HepG2 (cell line): Measurements from ENCODE around the gene DTX2. TPM values are rescaled to one million over a fixed set of nuclear protein-coding genes. Genes with fewer than 3 reads are reported as not detected.

Experiments
- CBFB ChIP-seq: sonication (generic); formaldehyde crosslinking; IDR thresholded peaks from 2 replicates; pipeline ENCODE4 v1.4.0; 2020; ENCODE audit warnings: missing genetic modification reagents
- HMGA1 ChIP-seq: sonication (generic); formaldehyde crosslinking; conservative IDR thresholded peaks from 2 replicates; pipeline ENCODE4 v1.4.0; 2020; ENCODE audit warnings: missing genetic modification reagents
- NPAS2 ChIP-seq: sonication (generic); formaldehyde crosslinking; IDR thresholded peaks from 2 replicates; pipeline ENCODE4 v1.8.0; 2022; ENCODE audit warnings: mild to moderate bottlenecking, missing genetic modification reagents, borderline replicate concordance
- PPARG ChIP-seq: conservative IDR thresholded peaks from 2 replicates; pipeline ENCODE4 v1.6.1; 2016; ENCODE audit warnings: missing biosample characterization, missing genetic modification reagents
- RARA ChIP-seq: IDR thresholded peaks from 2 replicates; pipeline ENCODE4 v1.6.1; 2016; ENCODE audit warnings: missing genetic modification reagents, missing compliant biosample characterization
- RBM22 ChIP-seq: fragments of 200-400 bp; formaldehyde crosslinking; optimal IDR thresholded peaks from 2 replicates; pipeline ENCODE3; 2017; ENCODE audit warnings: mild to moderate bottlenecking, low read length, moderate library complexity
- REL ChIP-seq: sonication (generic); formaldehyde crosslinking; conservative IDR thresholded peaks from 2 replicates; pipeline ENCODE4 v1.8.0; 2022; ENCODE audit warnings: mild to moderate bottlenecking, missing genetic modification reagents, moderate library complexity
- SMARCE1 ChIP-seq: fragments of 450-650 bp; IDR thresholded peaks from 2 replicates; pipeline ENCODE4 v1.6.1; 2017; ENCODE audit warnings: borderline replicate concordance
- SUZ12 ChIP-seq: fragments of 150-350 bp; IDR thresholded peaks from 2 replicates; pipeline ENCODE4 v1.6.1; 2014; ENCODE audit warnings: low read depth, low read length
- ZNF253 ChIP-seq: sonication (generic); formaldehyde crosslinking; IDR thresholded peaks from 2 replicates; pipeline ENCODE4 v1.8.0; 2022; ENCODE audit warnings: mild to moderate bottlenecking, missing genetic modification reagents, borderline replicate concordance
- ZNF333 ChIP-seq: sonication (generic); formaldehyde crosslinking; IDR thresholded peaks from 2 replicates; pipeline ENCODE4 v1.4.0; 2020; ENCODE audit warnings: mild to moderate bottlenecking, missing genetic modification reagents, borderline replicate concordance
- ZNF468 ChIP-seq: sonication (generic); formaldehyde crosslinking; IDR thresholded peaks from 2 replicates; pipeline ENCODE4 v1.8.0; 2022; ENCODE audit warnings: mild to moderate bottlenecking, moderate library complexity, missing genetic modification reagents
- ZNF713 ChIP-seq: sonication (generic); formaldehyde crosslinking; IDR thresholded peaks from 2 replicates; pipeline ENCODE4 v1.4.0; 2020; ENCODE audit warnings: mild to moderate bottlenecking, missing genetic modification reagents
- ZNF83 ChIP-seq: sonication (generic); formaldehyde crosslinking; IDR thresholded peaks from 2 replicates; pipeline ENCODE4 v1.4.0; 2020; ENCODE audit warnings: missing genetic modification reagents, mild to moderate bottlenecking, borderline replicate concordance
- ZSCAN30 ChIP-seq: sonication (generic); formaldehyde crosslinking; IDR thresholded peaks from 2 replicates; pipeline ENCODE4 v1.5.0; 2020; ENCODE audit warnings: mild to moderate bottlenecking, missing genetic modification reagents
- polyA plus RNA-seq, 8 experiments: library from polyadenylated mRNA; depleted of rRNA in 3 of 8; stranded (reverse) in 7 of 8; unstranded in 1 of 8; fragments of >200 nt; fragmentation: Illumina TruSeq in 4 of 8; extraction: Trizol in 4 of 8; gene quantifications; 2 replicates each; pipeline versions ENCODE4 v1.2.1 to v1.2.3, GENCODE V29; 2011 to 2016; ENCODE audit warnings: low read depth in 4 of 8, missing spikeins in 1 of 8, mixed read lengths in 1 of 8; ENCODE audit not compliant: insufficient read depth in 1 of 8
- total RNA-seq, 5 experiments: library from RNA; depleted of rRNA; stranded (reverse); fragments of >200 nt; fragmentation: Illumina TruSeq; extraction: Trizol; gene quantifications; 2 replicates each; pipeline ENCODE4 v1.2.3, GENCODE V29; 2016; ENCODE audit warnings: low read depth in 1 of 5
- TF ChIP-seq, protein P1 (sequence below): sonication (generic); formaldehyde crosslinking; IDR thresholded peaks from 2 replicates; pipeline ENCODE4 v1.4.0; 2020; ENCODE audit warnings: missing genetic modification reagents
- TF ChIP-seq, protein P2 (sequence below): sonication (generic); formaldehyde crosslinking; IDR thresholded peaks from 2 replicates; pipeline ENCODE4 v1.4.0; 2020; ENCODE audit warnings: missing genetic modification reagents; ENCODE audit errors: not compliant biosample characterization
- TF ChIP-seq, protein P3 (sequence below): sonication (generic); formaldehyde crosslinking; conservative IDR thresholded peaks from 2 replicates; pipeline ENCODE4 v1.8.1; 2023; ENCODE audit warnings: missing genetic modification reagents
- TF ChIP-seq, protein P4 (sequence below): sonication (generic); formaldehyde crosslinking; IDR thresholded peaks from 2 replicates; pipeline ENCODE4 v1.5.0; 2020; ENCODE audit warnings: mild to moderate bottlenecking, missing genetic modification reagents
- TF ChIP-seq, protein P5 (sequence below): IDR thresholded peaks from 2 replicates; pipeline ENCODE4 v1.6.1; 2018; ENCODE audit warnings: missing genetic modification reagents, mild to moderate bottlenecking, missing compliant biosample characterization
- TF ChIP-seq, protein P6 (sequence below): sonication (generic); formaldehyde crosslinking; IDR thresholded peaks from 2 replicates; pipeline ENCODE4 v1.5.0; 2020; ENCODE audit warnings: missing genetic modification reagents, mild to moderate bottlenecking, borderline replicate concordance

DTX2 gene
- total and polyA plus RNA-seq, 2 of the 13 experiments (the other 11 are each of a cell fraction or from before 2014, with no cell fraction given) = 5.5 to 6.2 TPM

DNA sequence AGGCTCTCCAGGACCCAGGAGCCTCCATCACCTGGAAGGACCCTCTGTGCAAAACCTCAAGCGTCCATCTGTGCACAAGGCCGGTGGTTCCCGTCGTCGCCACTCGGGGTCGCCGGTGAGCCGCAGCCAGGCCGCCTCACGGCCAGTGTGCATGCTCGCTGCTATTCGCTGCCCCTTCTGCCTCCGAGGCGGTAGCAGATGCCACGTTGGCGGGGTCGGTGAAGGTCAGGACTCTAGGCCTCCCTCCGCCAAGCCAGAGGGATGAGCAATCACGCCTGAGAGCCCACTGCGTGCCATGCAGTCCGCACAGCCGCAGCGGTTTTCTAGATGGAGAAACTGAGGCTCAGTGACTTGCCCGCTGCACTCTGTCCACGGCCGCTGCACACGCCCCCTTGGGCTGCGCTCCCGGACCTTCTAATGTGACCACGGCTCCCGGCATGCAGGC is 54.5 kb downstream of the DTX2 start (continued):
- TF ChIP-seq ZNF253 (no peak), ZSCAN30 (CRISPR knock-in tag) (no peak), ZNF83 (CRISPR knock-in tag) (no peak), ZNF468 (CRISPR knock-in tag) (no peak), RBM22 (no peak), NPAS2 (CRISPR knock-in tag) (no peak), ZNF713 (CRISPR knock-in tag) (peak; percentile 73; the same call in 1 of the 2 replicates), RARA (CRISPR knock-in tag) (peak; percentile 31), HMGA1 (no peak), SMARCE1 (no peak), SUZ12 (no peak), CBFB (CRISPR knock-in tag) (0 out of 2 replicates have a peak, but pooled peaks have one; percentile 60), ZNF333 (CRISPR knock-in tag) (peak; percentile 59; the same call in 1 of the 2 replicates), PPARG (CRISPR knock-in tag) (0 out of 2 replicates have a peak, but pooled peaks have one; percentile 23), REL (CRISPR knock-in tag) (no peak)
- TF ChIP-seq, protein P1, sequence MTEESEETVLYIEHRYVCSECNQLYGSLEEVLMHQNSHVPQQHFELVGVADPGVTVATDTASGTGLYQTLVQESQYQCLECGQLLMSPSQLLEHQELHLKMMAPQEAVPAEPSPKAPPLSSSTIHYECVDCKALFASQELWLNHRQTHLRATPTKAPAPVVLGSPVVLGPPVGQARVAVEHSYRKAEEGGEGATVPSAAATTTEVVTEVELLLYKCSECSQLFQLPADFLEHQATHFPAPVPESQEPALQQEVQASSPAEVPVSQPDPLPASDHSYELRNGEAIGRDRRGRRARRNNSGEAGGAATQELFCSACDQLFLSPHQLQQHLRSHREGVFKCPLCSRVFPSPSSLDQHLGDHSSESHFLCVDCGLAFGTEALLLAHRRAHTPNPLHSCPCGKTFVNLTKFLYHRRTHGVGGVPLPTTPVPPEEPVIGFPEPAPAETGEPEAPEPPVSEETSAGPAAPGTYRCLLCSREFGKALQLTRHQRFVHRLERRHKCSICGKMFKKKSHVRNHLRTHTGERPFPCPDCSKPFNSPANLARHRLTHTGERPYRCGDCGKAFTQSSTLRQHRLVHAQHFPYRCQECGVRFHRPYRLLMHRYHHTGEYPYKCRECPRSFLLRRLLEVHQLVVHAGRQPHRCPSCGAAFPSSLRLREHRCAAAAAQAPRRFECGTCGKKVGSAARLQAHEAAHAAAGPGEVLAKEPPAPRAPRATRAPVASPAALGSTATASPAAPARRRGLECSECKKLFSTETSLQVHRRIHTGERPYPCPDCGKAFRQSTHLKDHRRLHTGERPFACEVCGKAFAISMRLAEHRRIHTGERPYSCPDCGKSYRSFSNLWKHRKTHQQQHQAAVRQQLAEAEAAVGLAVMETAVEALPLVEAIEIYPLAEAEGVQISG (CRISPR knock-in tag) = peak; percentile 70
- TF ChIP-seq, protein P2, sequence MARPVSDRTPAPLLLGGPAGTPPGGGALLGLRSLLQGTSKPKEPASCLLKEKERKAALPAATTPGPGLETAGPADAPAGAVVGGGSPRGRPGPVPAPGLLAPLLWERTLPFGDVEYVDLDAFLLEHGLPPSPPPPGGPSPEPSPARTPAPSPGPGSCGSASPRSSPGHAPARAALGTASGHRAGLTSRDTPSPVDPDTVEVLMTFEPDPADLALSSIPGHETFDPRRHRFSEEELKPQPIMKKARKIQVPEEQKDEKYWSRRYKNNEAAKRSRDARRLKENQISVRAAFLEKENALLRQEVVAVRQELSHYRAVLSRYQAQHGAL = no peak
- TF ChIP-seq, protein P3, sequence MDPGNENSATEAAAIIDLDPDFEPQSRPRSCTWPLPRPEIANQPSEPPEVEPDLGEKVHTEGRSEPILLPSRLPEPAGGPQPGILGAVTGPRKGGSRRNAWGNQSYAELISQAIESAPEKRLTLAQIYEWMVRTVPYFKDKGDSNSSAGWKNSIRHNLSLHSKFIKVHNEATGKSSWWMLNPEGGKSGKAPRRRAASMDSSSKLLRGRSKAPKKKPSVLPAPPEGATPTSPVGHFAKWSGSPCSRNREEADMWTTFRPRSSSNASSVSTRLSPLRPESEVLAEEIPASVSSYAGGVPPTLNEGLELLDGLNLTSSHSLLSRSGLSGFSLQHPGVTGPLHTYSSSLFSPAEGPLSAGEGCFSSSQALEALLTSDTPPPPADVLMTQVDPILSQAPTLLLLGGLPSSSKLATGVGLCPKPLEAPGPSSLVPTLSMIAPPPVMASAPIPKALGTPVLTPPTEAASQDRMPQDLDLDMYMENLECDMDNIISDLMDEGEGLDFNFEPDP (CRISPR knock-in tag) = no peak
- TF ChIP-seq, protein P4, sequence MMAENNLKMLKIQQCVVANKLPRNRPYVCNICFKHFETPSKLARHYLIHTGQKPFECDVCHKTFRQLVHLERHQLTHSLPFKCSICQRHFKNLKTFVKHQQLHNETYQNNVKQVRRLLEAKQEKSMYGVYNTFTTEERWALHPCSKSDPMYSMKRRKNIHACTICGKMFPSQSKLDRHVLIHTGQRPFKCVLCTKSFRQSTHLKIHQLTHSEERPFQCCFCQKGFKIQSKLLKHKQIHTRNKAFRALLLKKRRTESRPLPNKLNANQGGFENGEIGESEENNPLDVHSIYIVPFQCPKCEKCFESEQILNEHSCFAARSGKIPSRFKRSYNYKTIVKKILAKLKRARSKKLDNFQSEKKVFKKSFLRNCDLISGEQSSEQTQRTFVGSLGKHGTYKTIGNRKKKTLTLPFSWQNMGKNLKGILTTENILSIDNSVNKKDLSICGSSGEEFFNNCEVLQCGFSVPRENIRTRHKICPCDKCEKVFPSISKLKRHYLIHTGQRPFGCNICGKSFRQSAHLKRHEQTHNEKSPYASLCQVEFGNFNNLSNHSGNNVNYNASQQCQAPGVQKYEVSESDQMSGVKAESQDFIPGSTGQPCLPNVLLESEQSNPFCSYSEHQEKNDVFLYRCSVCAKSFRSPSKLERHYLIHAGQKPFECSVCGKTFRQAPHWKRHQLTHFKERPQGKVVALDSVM (CRISPR knock-in tag) = peak; percentile 45; the same call in 1 of the 2 replicates
- TF ChIP-seq, protein P5, sequence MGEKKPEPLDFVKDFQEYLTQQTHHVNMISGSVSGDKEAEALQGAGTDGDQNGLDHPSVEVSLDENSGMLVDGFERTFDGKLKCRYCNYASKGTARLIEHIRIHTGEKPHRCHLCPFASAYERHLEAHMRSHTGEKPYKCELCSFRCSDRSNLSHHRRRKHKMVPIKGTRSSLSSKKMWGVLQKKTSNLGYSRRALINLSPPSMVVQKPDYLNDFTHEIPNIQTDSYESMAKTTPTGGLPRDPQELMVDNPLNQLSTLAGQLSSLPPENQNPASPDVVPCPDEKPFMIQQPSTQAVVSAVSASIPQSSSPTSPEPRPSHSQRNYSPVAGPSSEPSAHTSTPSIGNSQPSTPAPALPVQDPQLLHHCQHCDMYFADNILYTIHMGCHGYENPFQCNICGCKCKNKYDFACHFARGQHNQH (CRISPR knock-in tag) = peak; percentile 61; the same call in 1 of the 2 replicates
- TF ChIP-seq, protein P6, sequence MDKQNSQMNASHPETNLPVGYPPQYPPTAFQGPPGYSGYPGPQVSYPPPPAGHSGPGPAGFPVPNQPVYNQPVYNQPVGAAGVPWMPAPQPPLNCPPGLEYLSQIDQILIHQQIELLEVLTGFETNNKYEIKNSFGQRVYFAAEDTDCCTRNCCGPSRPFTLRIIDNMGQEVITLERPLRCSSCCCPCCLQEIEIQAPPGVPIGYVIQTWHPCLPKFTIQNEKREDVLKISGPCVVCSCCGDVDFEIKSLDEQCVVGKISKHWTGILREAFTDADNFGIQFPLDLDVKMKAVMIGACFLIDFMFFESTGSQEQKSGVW (CRISPR knock-in tag) = no peak
